HG02981 (cell line): ENCODE measurements around the gene ZNF578.
"Not testable (repeated sequence)": the region's sequence is repeated elsewhere in the genome, so short reads cannot be mapped to it uniquely, and the experiment has no call there.

Experiments
- ATAC-seq: cut with Tn5 transposase; IDR thresholded peaks from one replicate; pipeline ENCODE4 v1.9.1; 2021; ENCODE audit warnings: mild to moderate bottlenecking, moderate library complexity; ENCODE audit not compliant: unreplicated experiment

Gene ZNF578

GRCh38 chr19:52453324-52454094, at the start of gene ZNF578:
Gene ZNF578, plus strand, starts transcription at chr19:52453553. Its CDS starts 48,293 bp downstream, at chr19:52501846.
- ATAC-seq = no peak

- ATAC-seq = no peak
Observed at GRCh38 chr19:52410276-52410675, 43.1 kb upstream of the ZNF578 start.

- ATAC-seq = no peak
Observed at GRCh38 chr19:52415711-52416110, 37.6 kb upstream of the ZNF578 start.

GRCh38 chr19:52428937-52429336, 24.4 kb upstream of the ZNF578 start, which contains the start of gene ZNF534:
Gene ZNF534, plus strand, starts transcription at chr19:52429148. Its CDS starts 2,327 bp downstream, at chr19:52431475.
- ATAC-seq = no peak

- ATAC-seq = no peak
Observed at GRCh38 chr19:52442179-52442578, 11.2 kb upstream of the ZNF578 start.

GRCh38 chr19:52444506-52444905, 8.8 kb upstream of the ZNF578 start:
- ATAC-seq = no peak

GRCh38 chr19:52451241-52451640, 2.1 kb upstream of the ZNF578 start:
- no peak for ATAC-seq

GRCh38 chr19:52464798-52465470, 11.6 kb downstream of the ZNF578 start:
- ATAC-seq = no peak

- no peak for ATAC-seq
Observed at GRCh38 chr19:52473655-52474350, 20.4 kb downstream of the ZNF578 start.

- no peak for ATAC-seq
Observed at GRCh38 chr19:52474351-52475127, 21.2 kb downstream of the ZNF578 start.

GRCh38 chr19:52484111-52484743, 30.9 kb downstream of the ZNF578 start:
- not testable (repeated sequence) for ATAC-seq

GRCh38 chr19:52485064-52485463, 31.7 kb downstream of the ZNF578 start:
- ATAC-seq = not testable (repeated sequence)

- ATAC-seq = not testable (repeated sequence)
Observed at GRCh38 chr19:52485561-52486240, 32.3 kb downstream of the ZNF578 start.

- ATAC-seq = no peak
Observed at GRCh38 chr19:52492201-52492993, 39.0 kb downstream of the ZNF578 start.

- ATAC-seq = no peak
Observed at GRCh38 chr19:52492994-52493470, 39.7 kb downstream of the ZNF578 start.

GRCh38 chr19:52494518-52494917, 41.2 kb downstream of the ZNF578 start:
- no peak for ATAC-seq

- ATAC-seq = no peak
Observed at GRCh38 chr19:52498571-52498970, 45.2 kb downstream of the ZNF578 start.

- ATAC-seq = not testable (repeated sequence)
Observed at GRCh38 chr19:52500474-52500873, 47.1 kb downstream of the ZNF578 start.

- not testable (repeated sequence) for ATAC-seq
Observed at GRCh38 chr19:52500991-52501390, 47.6 kb downstream of the ZNF578 start.
